Activated naive CD4-positive, alpha-beta T cell treated with anti-CD3 and anti-CD28 coated beads, Interleukin-2, amount 10 ng/mL, durations not matched to agents 7 days and 5 days (primary cell): ENCODE measurements around the gene POLG.
A peak's percentile ranks its signal among the peaks of the same experiment; 100 is the strongest.

Experiments
- CTCF ChIA-PET: fragments of 350-600 bp; sonication (Branson Sonifier 250); formaldehyde crosslinking; loops from one replicate; lab custom pipeline; 2021; ENCODE audit warnings: antibody characterized with exemption; lab: Charles Lee
- DNase-seq: peaks from one replicate; pipeline ENCODE4 v3.0.0-alpha.2; 2020
- H3K27ac Mint-ChIP-seq: one replicate; pipeline ENCODE4 v1.8.0; 2021; ENCODE audit warnings: mild to moderate bottlenecking, moderate library complexity, mixed read lengths
- H3K27me3 Mint-ChIP-seq: one replicate; pipeline ENCODE4 v1.8.0; 2021; ENCODE audit warnings: mild to moderate bottlenecking, mixed read lengths
- H3K36me3 Mint-ChIP-seq: one replicate; pipeline ENCODE4 v1.8.0; 2021; ENCODE audit warnings: mixed read lengths
- H3K4me1 Mint-ChIP-seq: one replicate; pipeline ENCODE4 v1.8.0; 2021; ENCODE audit warnings: mixed read lengths
- H3K4me3 Mint-ChIP-seq: one replicate; pipeline ENCODE4 v1.8.0; 2021; ENCODE audit warnings: mild to moderate bottlenecking, moderate library complexity, mixed read lengths
- H3K9me3 Mint-ChIP-seq: one replicate; pipeline ENCODE4 v1.8.0; 2021; ENCODE audit warnings: mixed read lengths

Gene POLG

DNA sequence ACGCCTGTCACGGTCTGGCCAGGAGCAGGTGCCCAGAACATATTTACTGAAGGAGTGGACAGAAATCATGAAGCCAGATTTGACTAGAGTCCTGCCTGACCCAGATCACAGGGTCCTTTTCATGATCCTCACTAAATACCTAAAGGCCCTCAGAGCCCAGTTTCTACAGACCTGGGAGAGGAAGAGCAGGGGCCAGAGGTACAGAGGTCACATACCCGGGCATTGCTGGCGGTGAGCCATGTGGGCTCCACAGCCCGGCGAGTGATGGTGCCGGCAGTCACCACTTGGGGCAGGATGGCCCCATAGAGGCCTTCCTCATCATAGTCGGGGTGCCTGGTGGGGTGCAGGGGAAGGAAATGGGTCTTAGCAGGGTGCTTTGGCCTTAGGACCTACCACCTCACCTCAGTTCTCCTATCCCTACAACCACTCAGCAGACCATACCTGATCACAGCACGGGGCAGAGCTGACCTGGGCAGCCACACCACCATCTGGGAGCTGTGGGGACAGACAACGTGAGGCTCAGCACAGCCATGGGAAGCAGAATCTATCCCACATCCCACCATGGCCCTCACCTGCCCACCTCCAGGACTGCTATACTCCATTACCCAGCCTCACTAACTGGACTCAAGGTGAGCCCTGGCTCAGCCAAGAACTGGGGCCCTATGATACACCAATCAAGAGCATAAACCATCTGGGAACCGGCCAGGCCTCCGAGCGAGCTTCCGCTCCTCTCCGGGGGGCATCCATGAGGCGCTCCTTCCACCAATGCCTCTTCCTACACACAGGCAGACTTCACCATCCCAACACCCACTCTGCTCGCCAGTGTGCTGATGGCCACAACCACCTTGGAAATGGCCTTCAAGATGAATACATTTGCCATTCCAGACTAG lies 12.9 kb downstream of the POLG start:
- CTCF ChIA-PET, result interaction anchor here (1.1 kb wide), 1 partner anchor 12 kb away, joined by 3 read pairs; no protein-coding TSS in a partner anchor
- no peak overlapping the region for H3K27ac Mint-ChIP-seq

GRCh38 chr15:89320200-89320599 lies 14.4 kb downstream of the POLG start:
- DNase-seq, result no peak
- CTCF ChIA-PET, result interaction anchor here (1.2 kb wide), 1 partner anchor 9 kb away, joined by 6 read pairs; no protein-coding TSS in a partner anchor
- H3K27me3 Mint-ChIP-seq, result no peaks in the 10 kb centered on the region
- peaks cover 10% of the 10 kb centered on the region for H3K4me1 Mint-ChIP-seq
- H3K36me3 Mint-ChIP-seq, result peaks cover 65% of the 10 kb centered on the region
- no peak overlapping the region for H3K4me3 Mint-ChIP-seq
- peak overlapping the region; percentile 51 for H3K27ac Mint-ChIP-seq
- no peaks in the 10 kb centered on the region for H3K9me3 Mint-ChIP-seq

More for the DNA sequence above, 12.9 kb downstream of the POLG start:
- H3K27me3 Mint-ChIP-seq, result no peaks in the 10 kb centered on the region
- DNase-seq, result no peak
- no peaks in the 10 kb centered on the region for H3K9me3 Mint-ChIP-seq
- peaks cover 63% of the 10 kb centered on the region for H3K36me3 Mint-ChIP-seq
- no peaks in the 10 kb centered on the region for H3K4me1 Mint-ChIP-seq
- no peak overlapping the region for H3K4me3 Mint-ChIP-seq

DNA sequence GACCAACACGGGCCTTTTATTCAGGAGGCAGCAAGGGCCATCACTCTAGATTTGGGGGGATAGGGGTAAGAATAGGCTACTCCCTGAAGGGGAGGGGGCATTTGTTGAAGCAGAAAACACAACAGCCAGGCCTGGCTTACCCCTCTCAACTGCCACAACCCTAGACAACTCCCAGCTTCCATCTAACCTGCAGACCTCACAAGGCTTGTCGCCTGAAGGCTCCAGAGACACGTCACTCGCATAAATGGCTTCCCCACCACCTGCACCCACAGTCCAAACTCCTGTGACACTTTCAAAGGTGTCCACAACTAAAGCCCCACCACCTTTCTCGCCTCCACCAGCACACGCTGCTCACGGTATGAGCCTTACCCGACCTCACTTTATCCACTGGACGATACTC lies 14.9 kb downstream of the POLG start:
- Mint-ChIP-seq H3K9me3 (no peaks in the 10 kb centered on the region), H3K4me1 (peaks cover 13% of the 10 kb centered on the region), H3K4me3 (no peak overlapping the region), H3K27me3 (no peaks in the 10 kb centered on the region), H3K27ac (no peak overlapping the region), H3K36me3 (peaks cover 63% of the 10 kb centered on the region)
- CTCF ChIA-PET, result interaction anchor here (1.2 kb wide), 1 partner anchor 10 kb away, joined by 6 read pairs; no protein-coding TSS in a partner anchor
- no peak for DNase-seq

DNA sequence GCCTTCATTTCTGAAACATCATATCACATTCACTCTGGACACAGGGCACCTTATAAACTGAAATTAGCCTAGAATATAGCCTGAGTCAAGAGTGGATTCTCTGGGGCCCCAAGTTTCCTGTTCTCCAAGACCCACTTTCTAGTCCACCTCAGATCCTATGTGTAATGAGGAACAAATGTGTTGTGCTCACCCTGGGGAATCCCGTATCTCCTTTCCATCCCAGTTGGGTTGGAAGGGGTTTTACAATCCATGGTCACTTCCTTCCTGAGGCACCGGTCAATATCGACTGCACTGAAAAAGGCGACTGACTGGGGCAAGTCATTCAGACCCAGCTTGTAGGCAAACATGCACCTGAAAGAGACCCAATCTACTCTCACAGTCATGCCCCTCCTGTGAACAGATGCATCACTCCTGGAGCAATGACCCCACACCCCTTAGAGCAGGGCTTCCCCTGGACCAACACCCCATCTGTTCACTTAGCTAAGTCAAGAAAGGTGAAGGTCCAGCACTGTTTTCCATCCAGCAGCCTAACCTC lies 17.4 kb downstream of the POLG start:
- no peak for DNase-seq
- peaks cover 68% of the 10 kb centered on the region for H3K36me3 Mint-ChIP-seq
- peaks cover 13% of the 10 kb centered on the region for H3K4me1 Mint-ChIP-seq
- H3K9me3 Mint-ChIP-seq, result no peaks in the 10 kb centered on the region
- CTCF ChIA-PET, result interaction anchor here (0.6 to 1.6 kb wide), 3 partner anchors 12 to 20 kb away, joined by 3 to 5 read pairs (median 3); no protein-coding TSS in a partner anchor
- no peaks in the 10 kb centered on the region for H3K27me3 Mint-ChIP-seq
- no peak overlapping the region for H3K4me3 Mint-ChIP-seq
- peak overlapping the region; percentile 46 for H3K27ac Mint-ChIP-seq

GRCh38 chr15:89316504-89316903 lies 18.1 kb downstream of the POLG start:
- peaks cover 69% of the 10 kb centered on the region for H3K36me3 Mint-ChIP-seq
- no peak for DNase-seq
- H3K4me1 Mint-ChIP-seq, result peaks cover 13% of the 10 kb centered on the region
- no peaks in the 10 kb centered on the region for H3K27me3 Mint-ChIP-seq
- no peak overlapping the region for H3K27ac Mint-ChIP-seq
- no peaks in the 10 kb centered on the region for H3K9me3 Mint-ChIP-seq
- CTCF ChIA-PET, result interaction anchor here (1.3 to 1.6 kb wide), 2 partner anchors 11 to 15 kb away, joined by 3 to 5 read pairs; no protein-coding TSS in a partner anchor
- no peak overlapping the region for H3K4me3 Mint-ChIP-seq

DNA sequence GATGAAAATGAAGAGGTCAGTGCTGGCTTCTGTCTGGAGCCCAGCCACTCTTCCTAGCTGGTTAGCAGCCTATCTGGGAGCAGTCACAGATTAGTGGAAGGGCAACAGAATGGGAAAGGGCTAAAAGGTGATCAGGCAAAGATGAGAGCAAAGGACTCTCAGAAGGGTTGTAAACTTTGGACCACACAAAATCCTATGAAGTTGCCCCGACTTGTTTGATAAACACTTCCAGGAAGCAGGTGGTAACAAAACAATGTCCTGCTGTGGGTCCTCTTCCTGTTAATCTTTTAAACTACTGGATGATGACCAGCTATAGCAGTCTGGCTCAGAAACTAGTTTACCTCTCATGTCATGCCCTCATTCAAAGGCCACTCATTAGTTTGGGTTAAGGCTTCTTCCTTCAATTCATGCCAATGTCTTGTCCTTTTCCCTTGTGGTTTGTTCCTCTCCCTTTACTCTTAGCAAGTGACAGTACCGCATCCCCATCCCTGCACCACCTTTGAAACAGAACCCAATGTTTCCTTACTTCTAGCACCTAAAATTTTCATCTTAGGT lies 19.2 kb downstream of the POLG start:
- Mint-ChIP-seq H3K36me3 (peaks cover 73% of the 10 kb centered on the region), H3K4me3 (no peak overlapping the region), H3K4me1 (peaks cover 13% of the 10 kb centered on the region), H3K27ac (peak overlapping the region; percentile 57), H3K27me3 (no peaks in the 10 kb centered on the region), H3K9me3 (no peaks in the 10 kb centered on the region)
- CTCF ChIA-PET, result no interaction called here
- DNase-seq, result no peak

DNA sequence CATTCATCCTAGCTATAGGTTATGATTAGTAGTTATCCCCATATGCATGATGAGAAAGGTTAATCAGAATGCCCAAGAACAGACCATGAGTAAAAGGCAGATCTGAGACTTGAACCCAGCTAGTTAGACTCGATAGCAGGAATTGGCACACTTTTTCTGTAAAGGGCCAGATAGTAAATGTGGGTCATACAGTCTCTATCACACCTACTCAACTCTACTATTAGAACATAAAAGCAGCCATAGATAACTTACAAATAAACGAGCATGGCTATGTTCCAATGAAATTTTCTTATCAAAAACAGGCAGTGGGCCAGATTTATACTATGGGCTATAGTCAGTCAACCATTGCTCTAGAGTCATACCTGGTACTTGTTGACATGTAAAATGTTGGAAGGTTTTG lies 24.6 kb downstream of the POLG start:
- Mint-ChIP-seq H3K4me3 (no peak overlapping the region), H3K27me3 (no peaks in the 10 kb centered on the region), H3K27ac (peak overlapping the region; percentile 6), H3K36me3 (peaks cover 74% of the 10 kb centered on the region), H3K4me1 (peaks cover 1% of the 10 kb centered on the region), H3K9me3 (no peaks in the 10 kb centered on the region)
- no peak for DNase-seq
- CTCF ChIA-PET, result interaction anchor here (1.1 kb wide), 1 partner anchor 13 kb away, joined by 3 read pairs; no protein-coding TSS in a partner anchor

DNA sequence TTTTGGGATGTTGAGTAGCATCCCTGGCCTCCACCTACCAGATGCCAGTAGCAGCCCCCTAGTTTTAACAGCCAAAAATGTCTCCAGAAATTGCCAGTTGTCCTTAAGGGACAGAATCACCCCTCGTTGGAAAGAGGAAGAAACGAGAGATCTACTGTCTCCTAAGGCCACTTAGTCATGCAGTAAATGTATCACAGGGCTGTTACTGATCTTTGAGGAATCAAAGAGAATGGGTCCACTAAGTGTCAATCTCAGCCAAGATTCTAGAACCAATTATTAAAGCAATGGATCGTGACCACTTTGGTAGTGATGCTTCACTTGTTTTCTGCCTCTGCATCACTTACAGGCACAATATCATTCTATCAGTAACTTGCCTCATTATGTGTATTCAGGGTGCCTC lies 26.4 kb downstream of the POLG start:
- Mint-ChIP-seq H3K4me3 (no peak overlapping the region), H3K36me3 (peaks cover 80% of the 10 kb centered on the region), H3K27me3 (no peaks in the 10 kb centered on the region), H3K27ac (no peak overlapping the region), H3K9me3 (no peaks in the 10 kb centered on the region), H3K4me1 (no peaks in the 10 kb centered on the region)
- CTCF ChIA-PET, result no interaction called here
- no peak for DNase-seq

DNA sequence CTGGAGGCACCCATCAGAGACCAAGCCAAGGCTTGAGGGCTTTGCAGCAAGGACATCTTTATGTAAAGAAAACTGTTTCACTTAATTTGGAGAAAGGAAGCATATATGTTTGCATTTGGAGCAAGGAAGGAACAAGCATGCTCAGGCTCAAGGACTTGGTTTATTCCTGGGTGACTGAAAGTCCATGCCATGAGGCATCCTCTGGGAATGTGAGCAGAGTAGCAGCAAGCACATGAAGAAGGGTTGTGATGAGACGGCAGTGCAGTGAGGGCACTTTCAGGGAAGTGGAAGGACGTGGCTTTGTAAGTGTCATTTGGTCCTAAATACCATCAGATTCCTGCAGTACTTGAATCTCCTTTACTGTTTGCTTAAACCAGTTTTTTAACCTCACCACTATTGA lies 26.8 kb downstream of the POLG start:
- H3K4me3 Mint-ChIP-seq, result no peak overlapping the region
- no peaks in the 10 kb centered on the region for H3K4me1 Mint-ChIP-seq
- H3K9me3 Mint-ChIP-seq, result no peaks in the 10 kb centered on the region
- H3K27me3 Mint-ChIP-seq, result no peaks in the 10 kb centered on the region
- DNase-seq, result no peak
- CTCF ChIA-PET, result no interaction called here
- H3K36me3 Mint-ChIP-seq, result peaks cover 80% of the 10 kb centered on the region
- peak overlapping the region; percentile 13 for H3K27ac Mint-ChIP-seq

- no peaks in the 10 kb centered on the region for H3K9me3 Mint-ChIP-seq
- DNase-seq, result no peak
- CTCF ChIA-PET, result no interaction called here
- H3K4me3 Mint-ChIP-seq, result no peak overlapping the region
- H3K27me3 Mint-ChIP-seq, result no peaks in the 10 kb centered on the region
- H3K4me1 Mint-ChIP-seq, result no peaks in the 10 kb centered on the region
- H3K27ac Mint-ChIP-seq, result no peak overlapping the region
- H3K36me3 Mint-ChIP-seq, result peaks cover 77% of the 10 kb centered on the region
Observed at GRCh38 chr15:89307046-89307587, 27.5 kb downstream of the POLG start.

GRCh38 chr15:89305395-89305794 lies 29.2 kb downstream of the POLG start:
- Mint-ChIP-seq H3K4me3 (no peak overlapping the region), H3K27ac (no peak overlapping the region), H3K36me3 (peaks cover 81% of the 10 kb centered on the region), H3K4me1 (no peaks in the 10 kb centered on the region), H3K27me3 (no peaks in the 10 kb centered on the region), H3K9me3 (no peaks in the 10 kb centered on the region)
- CTCF ChIA-PET, result interaction anchor here (1.2 to 1.3 kb wide), 2 partner anchors 12 kb away, joined by 3 read pairs; no protein-coding TSS in a partner anchor
- DNase-seq, result no peak

DNA sequence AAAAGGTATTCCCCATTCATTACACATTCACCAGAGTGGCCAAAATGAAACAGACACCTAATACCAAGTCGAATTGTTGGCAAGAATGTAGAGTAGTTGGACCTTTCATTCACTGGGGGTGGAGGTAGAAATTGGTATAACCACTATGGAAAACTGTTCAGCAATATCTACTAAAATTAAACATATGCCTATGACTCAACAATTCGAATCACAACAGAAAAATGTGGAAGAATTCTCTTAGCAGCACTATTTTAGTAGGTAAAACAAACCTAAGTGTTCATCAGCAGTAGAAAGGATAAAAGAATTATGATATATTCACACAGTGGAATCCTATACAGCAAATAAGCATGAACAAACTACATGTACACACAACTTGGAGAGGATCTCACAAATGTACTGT lies 30.6 kb downstream of the POLG start:
- no peaks in the 10 kb centered on the region for H3K9me3 Mint-ChIP-seq
- H3K27ac Mint-ChIP-seq, result no peak overlapping the region
- H3K4me3 Mint-ChIP-seq, result no peak overlapping the region
- CTCF ChIA-PET, result no interaction called here
- H3K36me3 Mint-ChIP-seq, result peaks cover 80% of the 10 kb centered on the region
- peaks cover 6% of the 10 kb centered on the region for H3K4me1 Mint-ChIP-seq
- H3K27me3 Mint-ChIP-seq, result no peaks in the 10 kb centered on the region
- no peak for DNase-seq

- CTCF ChIA-PET, result interaction anchor here (1.6 to 3.4 kb wide), 4 partner anchors 9 to 124 kb away, joined by 3 to 21 read pairs (median 4); no protein-coding TSS in a partner anchor
- peaks cover 76% of the 10 kb centered on the region for H3K36me3 Mint-ChIP-seq
- no peaks in the 10 kb centered on the region for H3K27me3 Mint-ChIP-seq
- no peak for DNase-seq
- peaks cover 16% of the 10 kb centered on the region for H3K4me1 Mint-ChIP-seq
- no peak overlapping the region for H3K4me3 Mint-ChIP-seq
- no peak overlapping the region for H3K27ac Mint-ChIP-seq
- no peaks in the 10 kb centered on the region for H3K9me3 Mint-ChIP-seq
Observed at GRCh38 chr15:89301304-89302089, 33.1 kb downstream of the POLG start.
